SH-SY5Y (cell line): ENCODE results near the gene HPCA.

Source experiments
- GATA2 ChIP-seq: IDR thresholded peaks from 2 replicates; pipeline ENCODE4 v1.6.1; 2011; ENCODE audit warnings: mild to moderate bottlenecking, low read depth, low read length
- GATA3 ChIP-seq: IDR thresholded peaks from 2 replicates; pipeline ENCODE4 v1.6.1; 2011; ENCODE audit warnings: low read depth, mild to moderate bottlenecking, low read length, moderate library complexity

DNA sequence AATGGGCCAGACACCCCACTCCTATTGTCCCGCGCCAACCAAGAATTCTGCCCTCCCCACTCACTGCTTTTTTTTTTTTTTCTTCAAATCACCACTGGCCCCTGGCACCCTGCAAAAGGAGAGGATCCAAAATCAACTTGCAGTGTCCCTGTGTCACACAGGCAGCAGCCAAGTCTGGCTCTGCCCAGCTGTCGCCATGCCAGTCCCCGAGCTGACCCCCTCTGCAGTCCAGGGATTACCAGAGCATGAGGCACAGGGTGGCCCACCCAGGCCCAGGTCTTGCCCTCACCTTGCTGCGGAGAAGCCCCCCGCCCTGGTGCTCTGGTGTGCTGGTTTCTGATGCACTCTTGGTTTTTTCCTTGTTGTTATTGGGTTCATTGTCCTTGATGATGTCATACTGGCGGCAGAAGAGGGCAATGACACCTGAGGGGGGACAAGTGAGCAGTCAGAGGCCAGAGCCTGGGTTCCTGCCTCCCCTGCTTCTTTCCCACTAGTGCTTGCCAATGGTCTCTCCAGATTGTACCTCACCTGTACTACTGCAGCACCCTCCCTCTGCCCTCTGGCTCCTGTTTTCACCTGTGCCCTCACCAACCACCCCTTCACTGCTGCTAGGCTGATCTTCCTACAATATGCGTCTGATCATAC is 21.8 kb upstream of the HPCA start:
- TF ChIP-seq GATA2 (no peak), GATA3 (no peak)
